OCI-LY1 (cell line): ENCODE results near the gene OS9.

Experiments
- H2AFZ ChIP-seq: fragments of 200-600 bp; sonication (generic), shearing (Covaris generic); 2 replicates; pipeline ENCODE4 v1.6.0; 2014; ENCODE audit warnings: antibody characterized with exemption, mild to moderate bottlenecking, low read length
- H3F3A ChIP-seq: fragments of 200-600 bp; sonication (generic), shearing (Covaris generic); 2 replicates; pipeline ENCODE4 v1.6.0; 2014; ENCODE audit warnings: mild to moderate bottlenecking, antibody characterized with exemption, low read length, moderate library complexity; ENCODE audit not compliant: insufficient read depth
- H3K27ac ChIP-seq: fragments of 200-600 bp; sonication (generic); 2 replicates; pipeline ENCODE4 v1.5.1; 2014; ENCODE audit warnings: low read length, mixed run types, mild to moderate bottlenecking, low read depth; ENCODE audit not compliant: poor library complexity, severe bottlenecking
- H3K27me3 ChIP-seq: fragments of 200-600 bp; sonication (generic); 2 replicates; pipeline ENCODE4 v1.6.0; 2014; ENCODE audit warnings: antibody characterized with exemption, mild to moderate bottlenecking, low read length, moderate library complexity; ENCODE audit not compliant: insufficient read depth
- H3K36me3 ChIP-seq: fragments of 200-600 bp; sonication (generic); 2 replicates; pipeline ENCODE4 v1.6.1; 2014; ENCODE audit warnings: mild to moderate bottlenecking, antibody characterized with exemption, low read length, moderate library complexity, mixed read lengths; ENCODE audit not compliant: insufficient read depth
- H3K4me1 ChIP-seq: fragments of 200-600 bp; sonication (generic); 2 replicates; pipeline ENCODE4 v1.5.1; 2014; ENCODE audit warnings: mild to moderate bottlenecking, low read length, moderate library complexity; ENCODE audit not compliant: insufficient read depth, severe bottlenecking
- H3K4me2 ChIP-seq: fragments of 200-600 bp; sonication (generic), shearing (Covaris generic); 2 replicates; pipeline ENCODE4 v1.6.1; 2014; ENCODE audit warnings: low read length
- H3K4me3 ChIP-seq: fragments of 200-600 bp; sonication (generic); 2 replicates; pipeline ENCODE4 v1.5.1; 2014; ENCODE audit warnings: low read length, low read depth, mild to moderate bottlenecking, mixed read lengths; ENCODE audit not compliant: poor library complexity, severe bottlenecking
- H3K79me2 ChIP-seq: fragments of 200-600 bp; shearing (Covaris generic); 2 replicates; pipeline ENCODE4 v1.6.1; 2016; ENCODE audit warnings: mixed run types, low read length, mixed read lengths; ENCODE audit not compliant: insufficient read depth
- H3K9ac ChIP-seq: fragments of 200-600 bp; sonication (generic), shearing (Covaris generic); 2 replicates; pipeline ENCODE4 v1.6.1; 2014; ENCODE audit warnings: mild to moderate bottlenecking, low read length, mixed read lengths
- H3K9me2 ChIP-seq: fragments of 200-600 bp; sonication (generic), shearing (Covaris generic); 2 replicates; pipeline ENCODE4 v1.6.1; 2014; ENCODE audit warnings: low read depth, mild to moderate bottlenecking, low read length, mixed read lengths
- H3K9me3 ChIP-seq: fragments of 200-600 bp; shearing (Covaris generic); 2 replicates; pipeline ENCODE4 v1.6.1; 2014; ENCODE audit warnings: low read length, mixed read lengths
- H4K20me1 ChIP-seq: fragments of 200-600 bp; sonication (generic), shearing (Covaris generic); 2 replicates; pipeline ENCODE4 v1.6.0; 2016; ENCODE audit warnings: mild to moderate bottlenecking, low read length; ENCODE audit not compliant: insufficient read depth
- CTCF ChIP-seq: fragments of 200-600 bp; sonication (generic), shearing (Covaris generic); IDR thresholded peaks from 2 replicates; pipeline ENCODE4 v1.5.1; 2017; ENCODE audit warnings: mild to moderate bottlenecking, antibody characterized with exemption, low read length, moderate library complexity, mixed read lengths
- EZH2 ChIP-seq: fragments of 200-600 bp; sonication (generic), shearing (Covaris generic); IDR thresholded peaks from 2 replicates; pipeline ENCODE4 v1.8.0; 2017; ENCODE audit warnings: borderline replicate concordance, mixed run types, mild to moderate bottlenecking, antibody characterized with exemption, low read length, moderate library complexity, mixed read lengths

OS9 gene

GRCh38 chr12:57767305-57767698 is 73.4 kb downstream of the OS9 start:
- no peaks in the 10 kb centered on the region for H3K9me2 ChIP-seq
- H3F3A ChIP-seq: no peaks in the 10 kb centered on the region
- H3K79me2 ChIP-seq: no peaks in the 10 kb centered on the region
- H3K27ac ChIP-seq: no peak overlapping the region
- H3K4me2 ChIP-seq: no peak overlapping the region
- no peak overlapping the region for H3K9ac ChIP-seq
- no peak overlapping the region for H3K4me3 ChIP-seq
- H3K36me3 ChIP-seq: peaks cover 35% of the 10 kb centered on the region
- no peaks in the 10 kb centered on the region for H4K20me1 ChIP-seq
- TF ChIP-seq CTCF (no peak), EZH2 (no peak)
- H3K27me3 ChIP-seq: peaks cover 24% of the 10 kb centered on the region
- H3K9me3 ChIP-seq: no peaks in the 10 kb centered on the region
- peaks cover 30% of the 10 kb centered on the region for H3K4me1 ChIP-seq
- no peak overlapping the region for H2AFZ ChIP-seq

- Histone ChIP-seq H3K4me1 (peaks cover 36% of the 10 kb centered on the region), H3K27ac (no peak overlapping the region), H3K4me2 (no peak overlapping the region), H3K9me2 (no peaks in the 10 kb centered on the region), H3K79me2 (no peaks in the 10 kb centered on the region), H3K36me3 (peaks cover 35% of the 10 kb centered on the region), H2AFZ (no peak overlapping the region), H3K9ac (no peak overlapping the region), H4K20me1 (no peaks in the 10 kb centered on the region), H3F3A (no peaks in the 10 kb centered on the region), H3K9me3 (no peaks in the 10 kb centered on the region), H3K4me3 (no peak overlapping the region), H3K27me3 (peaks cover 24% of the 10 kb centered on the region)
- no peak for TF ChIP-seq EZH2
- no peak for TF ChIP-seq CTCF
Measured at GRCh38 chr12:57767876-57768275, 73.9 kb downstream of the OS9 start.

- Histone ChIP-seq H3K27ac (no peak overlapping the region), H3K36me3 (peaks cover 35% of the 10 kb centered on the region), H3K9me2 (no peaks in the 10 kb centered on the region), H3K79me2 (no peaks in the 10 kb centered on the region), H3K9ac (no peak overlapping the region), H3K4me3 (no peak overlapping the region), H3K27me3 (peaks cover 13% of the 10 kb centered on the region), H4K20me1 (no peaks in the 10 kb centered on the region), H3K4me2 (no peak overlapping the region), H3F3A (no peaks in the 10 kb centered on the region), H3K4me1 (peaks cover 36% of the 10 kb centered on the region), H2AFZ (no peak overlapping the region), H3K9me3 (no peaks in the 10 kb centered on the region)
- TF ChIP-seq CTCF (no peak), EZH2 (no peak)
Measured at GRCh38 chr12:57769594-57769993, 75.7 kb downstream of the OS9 start.
